Uterus (tissue), 2 donors: Measurements from ENCODE around the gene MUC5AC.
"Not testable (repeated sequence)": the region's sequence is repeated elsewhere in the genome, so short reads cannot be mapped to it uniquely, and the experiment has no call there.

ENCODE experiments used
- POLR2A ChIP-seq, 2 donors: fragments of 450-650 bp; IDR thresholded peaks; one replicate each; pipeline ENCODE4 v1.6.1; 2016; ENCODE audit warnings: antibody characterized with exemption in 2 of 2, mild to moderate bottlenecking in 1 of 2, moderate library complexity in 1 of 2
- TF ChIP-seq, protein P1 (sequence below), 4 experiments: fragments of 200-600 bp in 2 of 4; fragments of 450-650 bp in 2 of 4; sonication (generic) in 2 of 4; IDR thresholded peaks; one replicate each; pipeline ENCODE4 v1.5.1; 2016 to 2019; ENCODE audit warnings: antibody characterized with exemption in 4 of 4, mild to moderate bottlenecking in 2 of 4, moderate library complexity in 1 of 4

DNA sequence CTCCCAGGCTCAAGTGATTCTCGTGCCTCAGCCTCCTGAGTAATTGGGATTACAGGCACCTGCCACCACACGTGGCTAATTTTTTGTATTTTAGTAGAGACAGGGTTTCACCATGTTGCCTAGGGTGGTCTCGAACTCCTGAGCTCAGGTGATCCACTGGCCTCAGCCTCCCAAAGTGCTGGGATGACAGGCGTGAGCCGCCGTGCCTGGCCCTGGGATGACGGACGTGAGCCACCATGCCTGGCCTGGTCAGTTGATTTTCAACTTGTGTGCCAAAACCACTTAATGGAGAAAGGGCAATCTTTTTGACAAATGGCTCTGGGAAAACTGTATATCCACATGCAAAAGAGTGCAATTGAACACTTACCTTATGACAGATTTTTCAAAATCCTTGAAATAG is 58.1 kb downstream of the MUC5AC start:
- TF ChIP-seq, protein P1, sequence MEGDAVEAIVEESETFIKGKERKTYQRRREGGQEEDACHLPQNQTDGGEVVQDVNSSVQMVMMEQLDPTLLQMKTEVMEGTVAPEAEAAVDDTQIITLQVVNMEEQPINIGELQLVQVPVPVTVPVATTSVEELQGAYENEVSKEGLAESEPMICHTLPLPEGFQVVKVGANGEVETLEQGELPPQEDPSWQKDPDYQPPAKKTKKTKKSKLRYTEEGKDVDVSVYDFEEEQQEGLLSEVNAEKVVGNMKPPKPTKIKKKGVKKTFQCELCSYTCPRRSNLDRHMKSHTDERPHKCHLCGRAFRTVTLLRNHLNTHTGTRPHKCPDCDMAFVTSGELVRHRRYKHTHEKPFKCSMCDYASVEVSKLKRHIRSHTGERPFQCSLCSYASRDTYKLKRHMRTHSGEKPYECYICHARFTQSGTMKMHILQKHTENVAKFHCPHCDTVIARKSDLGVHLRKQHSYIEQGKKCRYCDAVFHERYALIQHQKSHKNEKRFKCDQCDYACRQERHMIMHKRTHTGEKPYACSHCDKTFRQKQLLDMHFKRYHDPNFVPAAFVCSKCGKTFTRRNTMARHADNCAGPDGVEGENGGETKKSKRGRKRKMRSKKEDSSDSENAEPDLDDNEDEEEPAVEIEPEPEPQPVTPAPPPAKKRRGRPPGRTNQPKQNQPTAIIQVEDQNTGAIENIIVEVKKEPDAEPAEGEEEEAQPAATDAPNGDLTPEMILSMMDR (IDR thresholded peaks at IDR 0.05) = not testable (repeated sequence)
- not testable (repeated sequence) for TF ChIP-seq POLR2A (IDR thresholded peaks at IDR 0.05)
